GM12878 (cell line): Measurements from ENCODE around the gene SPATC1L. TPM values are rescaled to one million over a fixed set of nuclear protein-coding genes. Genes with fewer than 3 reads are reported as not detected.

Experiments
- IKZF1 ChIP-seq: fragments of 450-650 bp; conservative IDR thresholded peaks from 2 replicates; pipeline ENCODE4 v1.6.1; 2017; ENCODE audit warnings: antibody characterized with exemption, mild to moderate bottlenecking
- JUND ChIP-seq: IDR thresholded peaks from 2 replicates; pipeline ENCODE4 v1.6.1; 2012; ENCODE audit warnings: low read depth, mild to moderate bottlenecking, low read length, improper control_type of control experiment, moderate library complexity
- NR2C2 ChIP-seq: IDR thresholded peaks from 2 replicates; pipeline ENCODE4 v1.6.1; 2011; ENCODE audit warnings: borderline replicate concordance, low read depth; ENCODE audit not compliant: control insufficient read depth, insufficient read length
- POLR2AphosphoS5 ChIP-seq: IDR thresholded peaks from 2 replicates; pipeline ENCODE4 v1.6.1; 2011; ENCODE audit warnings: mild to moderate bottlenecking, low read length, inconsistent platforms
- SRF ChIP-seq, 2 experiments: IDR thresholded peaks; 2 replicates each; pipeline ENCODE4 v1.6.1; 2011; ENCODE audit warnings: low read depth in 2 of 2, low read length in 2 of 2, mild to moderate bottlenecking in 1 of 2, moderate library complexity in 1 of 2
- TAF1 ChIP-seq: IDR thresholded peaks from 2 replicates; pipeline ENCODE4 v1.6.1; 2011; ENCODE audit warnings: mild to moderate bottlenecking, low read depth, low read length, borderline replicate concordance
- ZSCAN29 ChIP-seq: fragments of 450-650 bp; IDR thresholded peaks from 2 replicates; pipeline ENCODE4 v1.6.1; 2017; ENCODE audit warnings: mild to moderate bottlenecking, moderate library complexity
- polyA plus RNA-seq, 11 experiments: library from polyadenylated mRNA; depleted of rRNA in 4 of 11; unstranded in 6 of 11; stranded (reverse) in 5 of 11; fragments of >200 nt; fragmentation: Nextera tagmentation in 4 of 11; fragmentation: Illumina TruSeq in 1 of 11; extraction: Ambion mirVana in 4 of 11; extraction: Trizol in 1 of 11; gene quantifications; 1 replicate in 1 of 11; 2 replicates in 10 of 11; pipeline versions ENCODE4 v1.2.1 to v1.2.3, GENCODE V29; 2011 to 2016; ENCODE audit warnings: inconsistent platforms in 2 of 11, missing spikeins in 2 of 11, low read depth in 1 of 11
- total RNA-seq, 4 experiments: library from RNA; depleted of rRNA in 3 of 4; stranded (reverse); fragments of >200 nt in 3 of 4; fragmentation: Illumina TruSeq in 1 of 4; extraction: Trizol in 1 of 4; gene quantifications; 2 replicates each; pipeline versions ENCODE4 v1.2.1 to v1.2.3, GENCODE V29; 2013 to 2021
- TF ChIP-seq, protein P1 (sequence below): fragments of 450-650 bp; IDR thresholded peaks from 2 replicates; pipeline ENCODE4 v1.6.1; 2018; ENCODE audit warnings: borderline replicate concordance, mild to moderate bottlenecking; ENCODE audit not compliant: partially characterized antibody
- TF ChIP-seq, protein P2 (sequence below): IDR thresholded peaks from 2 replicates; pipeline ENCODE4 v1.6.1; 2011; ENCODE audit warnings: mild to moderate bottlenecking, low read depth, low read length, moderate library complexity; ENCODE audit not compliant: insufficient replicate concordance

SPATC1L gene
- total and polyA plus RNA-seq, 10 of the 15 experiments (the other 5 are each of a cell fraction or from before 2014, with no cell fraction given) = 1.4 to 16.0 (median 7.0) TPM; not detected in 2

DNA sequence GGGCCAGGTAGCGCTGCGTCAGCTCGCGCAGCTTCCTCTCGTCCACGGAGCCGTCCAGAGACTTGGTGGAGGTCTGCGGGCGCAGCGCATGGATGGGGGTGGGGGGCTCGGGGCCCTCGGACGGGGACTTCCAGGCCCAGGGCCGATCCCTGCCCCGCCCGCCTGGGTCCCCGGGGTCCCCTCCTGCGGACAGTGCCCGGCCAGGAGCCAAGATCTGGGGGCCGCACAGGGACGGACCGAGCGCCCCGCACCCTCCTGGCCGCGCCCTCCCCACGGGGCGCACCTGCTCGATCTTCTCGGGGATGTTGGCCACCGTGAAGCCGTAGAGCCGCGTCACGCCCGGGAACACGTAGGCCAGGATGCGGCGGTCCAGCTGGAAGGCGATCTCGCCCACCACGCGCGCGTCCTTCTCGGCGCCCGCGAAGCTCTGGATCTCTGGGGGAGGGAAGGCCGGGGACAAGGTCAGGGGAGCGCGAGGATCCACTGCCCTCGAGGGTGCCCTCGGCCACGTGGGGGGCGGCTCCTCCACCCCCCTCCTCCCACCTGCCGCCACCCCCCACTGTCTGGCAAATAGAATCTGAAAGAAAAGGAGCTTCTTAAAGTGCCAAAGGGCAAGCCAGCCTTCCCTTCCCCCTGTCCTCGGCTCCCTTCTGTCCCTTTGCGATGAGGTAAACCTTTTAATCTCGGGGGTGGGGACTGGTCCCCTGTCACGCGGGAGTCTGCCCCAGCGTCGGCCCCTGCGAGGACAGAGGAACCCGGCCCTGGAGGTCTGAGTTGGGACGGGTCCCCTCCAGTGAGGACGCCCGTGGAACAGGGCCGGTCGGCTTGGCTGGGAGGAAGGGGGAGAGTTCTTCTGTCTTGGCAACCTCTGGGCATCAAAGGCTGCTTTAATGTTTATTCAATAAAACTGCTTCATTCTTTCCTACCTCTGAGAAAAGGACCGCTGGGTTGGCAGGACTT lies 22.3 kb downstream of the SPATC1L start (continued):
- TF ChIP-seq, protein P1, sequence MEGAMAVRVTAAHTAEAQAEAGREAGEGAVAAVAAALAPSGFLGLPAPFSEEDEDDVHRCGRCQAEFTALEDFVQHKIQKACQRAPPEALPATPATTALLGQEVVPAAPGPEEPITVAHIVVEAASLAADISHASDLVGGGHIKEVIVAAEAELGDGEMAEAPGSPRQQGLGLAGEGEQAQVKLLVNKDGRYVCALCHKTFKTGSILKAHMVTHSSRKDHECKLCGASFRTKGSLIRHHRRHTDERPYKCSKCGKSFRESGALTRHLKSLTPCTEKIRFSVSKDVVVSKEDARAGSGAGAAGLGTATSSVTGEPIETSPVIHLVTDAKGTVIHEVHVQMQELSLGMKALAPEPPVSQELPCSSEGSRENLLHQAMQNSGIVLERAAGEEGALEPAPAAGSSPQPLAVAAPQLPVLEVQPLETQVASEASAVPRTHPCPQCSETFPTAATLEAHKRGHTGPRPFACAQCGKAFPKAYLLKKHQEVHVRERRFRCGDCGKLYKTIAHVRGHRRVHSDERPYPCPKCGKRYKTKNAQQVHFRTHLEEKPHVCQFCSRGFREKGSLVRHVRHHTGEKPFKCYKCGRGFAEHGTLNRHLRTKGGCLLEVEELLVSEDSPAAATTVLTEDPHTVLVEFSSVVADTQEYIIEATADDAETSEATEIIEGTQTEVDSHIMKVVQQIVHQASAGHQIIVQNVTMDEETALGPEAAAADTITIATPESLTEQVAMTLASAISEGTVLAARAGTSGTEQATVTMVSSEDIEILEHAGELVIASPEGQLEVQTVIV = no peak
- TF ChIP-seq ZSCAN29 = no peak
- TF ChIP-seq NR2C2 = no peak
- no peak for TF ChIP-seq IKZF1
- no peak for TF ChIP-seq SRF (IDR thresholded peaks at IDR 0.05; ENCODE audit: low read depth in 2 of 2, low read length in 2 of 2)
- no peak for TF ChIP-seq TAF1
- no peak for TF ChIP-seq POLR2AphosphoS5
- no peak for TF ChIP-seq JUND
- TF ChIP-seq, protein P2, sequence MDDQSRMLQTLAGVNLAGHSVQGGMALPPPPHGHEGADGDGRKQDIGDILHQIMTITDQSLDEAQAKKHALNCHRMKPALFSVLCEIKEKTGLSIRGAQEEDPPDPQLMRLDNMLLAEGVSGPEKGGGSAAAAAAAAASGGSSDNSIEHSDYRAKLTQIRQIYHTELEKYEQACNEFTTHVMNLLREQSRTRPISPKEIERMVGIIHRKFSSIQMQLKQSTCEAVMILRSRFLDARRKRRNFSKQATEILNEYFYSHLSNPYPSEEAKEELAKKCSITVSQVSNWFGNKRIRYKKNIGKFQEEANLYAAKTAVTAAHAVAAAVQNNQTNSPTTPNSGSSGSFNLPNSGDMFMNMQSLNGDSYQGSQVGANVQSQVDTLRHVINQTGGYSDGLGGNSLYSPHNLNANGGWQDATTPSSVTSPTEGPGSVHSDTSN = no peak
